GM06990 (cell line): ENCODE measurements around the gene AGAP1.

Source experiments
- DNase-seq: peaks from one replicate; pipeline ENCODE4 v3.0.0-alpha.2; 2011; ENCODE audit not compliant: insufficient read length; ENCODE audit errors: extremely low read depth
- H3K27me3 ChIP-seq: replicated peaks from 2 replicates; pipeline ENCODE4 v1.6.0; 2011; ENCODE audit warnings: low read length; ENCODE audit not compliant: control insufficient read depth, insufficient read depth
- H3K36me3 ChIP-seq: 2 replicates; pipeline ENCODE4 v1.5.1; 2011; ENCODE audit warnings: low read length; ENCODE audit not compliant: control insufficient read depth, insufficient read depth
- H3K4me3 ChIP-seq: replicated peaks from 2 replicates; pipeline ENCODE4 v1.5.1; 2011; ENCODE audit warnings: low read depth, mild to moderate bottlenecking, control low read depth, low read length
- TF ChIP-seq, protein P1 (sequence below): IDR thresholded peaks from 2 replicates; pipeline ENCODE4 v1.5.1; 2011; ENCODE audit warnings: low read length, control low read depth, mild to moderate bottlenecking, inconsistent platforms; ENCODE audit not compliant: insufficient read depth, poor library complexity, severe bottlenecking

The AGAP1 gene

DNA sequence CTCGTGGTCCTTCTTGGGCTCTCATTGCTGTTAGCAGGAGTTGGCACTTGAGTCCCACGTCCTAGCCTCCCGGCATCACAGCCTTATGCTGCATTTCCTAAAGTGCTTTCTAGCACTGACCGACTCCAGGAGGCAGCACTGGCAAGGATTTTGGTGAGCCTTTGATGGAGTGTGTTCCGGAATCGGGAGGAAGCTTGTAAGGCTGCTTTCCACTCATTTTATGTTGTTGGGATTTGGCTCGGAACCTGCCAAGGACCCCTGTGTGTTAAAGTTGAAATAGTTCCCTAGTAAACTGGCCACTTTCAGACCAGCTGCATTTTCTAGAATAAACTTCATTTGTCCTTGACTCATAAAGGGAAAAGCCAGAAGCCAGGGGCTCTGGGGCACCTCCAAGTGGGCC lies 88.9 kb downstream of the AGAP1 start:
- Histone ChIP-seq H3K4me3 (no peak overlapping the region), H3K36me3 (no peaks in the 10 kb centered on the region), H3K27me3 (peaks cover 2% of the 10 kb centered on the region; the same call in 1 of the 2 replicates)
- TF ChIP-seq, protein P1, sequence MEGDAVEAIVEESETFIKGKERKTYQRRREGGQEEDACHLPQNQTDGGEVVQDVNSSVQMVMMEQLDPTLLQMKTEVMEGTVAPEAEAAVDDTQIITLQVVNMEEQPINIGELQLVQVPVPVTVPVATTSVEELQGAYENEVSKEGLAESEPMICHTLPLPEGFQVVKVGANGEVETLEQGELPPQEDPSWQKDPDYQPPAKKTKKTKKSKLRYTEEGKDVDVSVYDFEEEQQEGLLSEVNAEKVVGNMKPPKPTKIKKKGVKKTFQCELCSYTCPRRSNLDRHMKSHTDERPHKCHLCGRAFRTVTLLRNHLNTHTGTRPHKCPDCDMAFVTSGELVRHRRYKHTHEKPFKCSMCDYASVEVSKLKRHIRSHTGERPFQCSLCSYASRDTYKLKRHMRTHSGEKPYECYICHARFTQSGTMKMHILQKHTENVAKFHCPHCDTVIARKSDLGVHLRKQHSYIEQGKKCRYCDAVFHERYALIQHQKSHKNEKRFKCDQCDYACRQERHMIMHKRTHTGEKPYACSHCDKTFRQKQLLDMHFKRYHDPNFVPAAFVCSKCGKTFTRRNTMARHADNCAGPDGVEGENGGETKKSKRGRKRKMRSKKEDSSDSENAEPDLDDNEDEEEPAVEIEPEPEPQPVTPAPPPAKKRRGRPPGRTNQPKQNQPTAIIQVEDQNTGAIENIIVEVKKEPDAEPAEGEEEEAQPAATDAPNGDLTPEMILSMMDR: no peak
- DNase-seq: no peak

DNA sequence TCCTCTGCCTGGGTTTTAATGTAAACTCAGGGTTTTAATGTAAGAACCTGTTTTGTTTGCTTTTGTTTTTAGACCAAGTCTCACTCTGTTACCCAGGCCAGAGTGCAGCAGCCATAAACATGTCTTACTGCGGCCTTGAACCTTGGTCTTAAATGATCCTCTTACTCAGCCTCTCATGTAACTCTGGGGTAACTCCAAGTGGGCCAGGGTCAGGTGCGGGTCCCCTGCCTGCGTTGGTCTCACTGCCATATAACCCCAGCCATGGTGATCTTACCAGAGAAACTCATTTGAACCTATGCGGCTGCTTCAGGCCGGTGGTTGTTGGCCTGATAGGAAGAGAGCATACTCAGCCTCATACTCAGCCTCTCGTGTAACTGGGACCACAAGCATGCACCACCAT lies 89.3 kb downstream of the AGAP1 start:
- Histone ChIP-seq H3K27me3 (peaks cover 2% of the 10 kb centered on the region; the same call in 1 of the 2 replicates), H3K36me3 (no peaks in the 10 kb centered on the region), H3K4me3 (no peak overlapping the region)
- DNase-seq: no peak
- TF ChIP-seq, protein P1: no peak

DNA sequence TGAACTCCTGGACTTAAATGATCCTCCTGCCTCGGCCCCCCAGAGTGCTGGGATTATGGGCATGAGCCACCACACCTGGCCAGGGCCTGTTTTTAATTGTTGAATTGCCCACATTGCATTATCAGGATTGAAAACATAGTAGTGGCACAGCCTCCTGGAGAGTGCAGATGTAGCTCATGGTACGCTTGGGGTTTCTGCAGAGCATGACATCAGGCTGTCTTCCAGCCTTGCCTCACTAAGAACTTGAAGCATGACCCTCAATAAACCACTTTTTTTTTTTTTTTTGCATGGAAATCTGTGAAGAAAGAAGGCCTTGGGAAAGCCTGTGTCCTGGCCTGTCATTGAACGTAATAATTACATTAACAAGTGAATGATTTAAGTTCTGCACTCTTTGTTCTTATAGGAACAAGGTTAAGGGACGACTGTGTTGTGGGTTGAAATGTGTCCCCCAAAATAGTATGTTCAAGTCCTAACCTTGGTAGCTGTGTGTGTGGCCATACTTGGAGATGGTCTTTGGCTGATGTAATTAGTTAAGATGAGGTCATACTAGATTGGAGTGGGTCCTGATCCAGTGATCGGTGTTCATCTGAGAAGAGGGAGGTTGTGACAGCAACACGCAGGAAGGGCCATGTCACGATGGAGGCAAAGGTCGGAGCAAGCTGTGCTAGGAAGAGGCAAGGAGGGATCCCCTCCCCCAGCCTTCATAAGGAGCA lies 90.2 kb downstream of the AGAP1 start:
- Histone ChIP-seq H3K27me3 (peaks cover 2% of the 10 kb centered on the region; the same call in 1 of the 2 replicates), H3K4me3 (no peak overlapping the region), H3K36me3 (no peaks in the 10 kb centered on the region)
- no peak for DNase-seq
- TF ChIP-seq, protein P1: no peak

DNA sequence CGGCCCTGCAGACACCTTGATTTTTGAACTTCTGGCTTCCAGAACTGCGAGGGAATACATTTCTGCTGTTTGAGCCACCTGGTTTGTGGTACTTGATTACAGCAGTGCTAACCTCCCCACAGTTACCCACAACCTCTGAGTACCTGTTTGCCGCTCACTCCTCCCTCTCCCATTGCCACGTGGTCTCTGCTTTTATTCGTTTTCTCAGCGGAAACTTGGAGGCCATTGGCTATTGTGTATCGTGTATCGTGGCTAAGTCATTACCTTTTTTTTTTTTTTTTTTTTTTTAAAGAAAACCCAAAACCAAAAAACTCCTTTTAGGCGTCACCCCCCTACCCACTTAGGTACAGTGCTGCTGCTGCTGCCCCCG lies 90.8 kb downstream of the AGAP1 start:
- H3K4me3 ChIP-seq: no peak overlapping the region
- peaks cover 2% of the 10 kb centered on the region; the same call in 1 of the 2 replicates for H3K27me3 ChIP-seq
- H3K36me3 ChIP-seq: no peaks in the 10 kb centered on the region
- no peak for DNase-seq
- TF ChIP-seq, protein P1: no peak

DNA sequence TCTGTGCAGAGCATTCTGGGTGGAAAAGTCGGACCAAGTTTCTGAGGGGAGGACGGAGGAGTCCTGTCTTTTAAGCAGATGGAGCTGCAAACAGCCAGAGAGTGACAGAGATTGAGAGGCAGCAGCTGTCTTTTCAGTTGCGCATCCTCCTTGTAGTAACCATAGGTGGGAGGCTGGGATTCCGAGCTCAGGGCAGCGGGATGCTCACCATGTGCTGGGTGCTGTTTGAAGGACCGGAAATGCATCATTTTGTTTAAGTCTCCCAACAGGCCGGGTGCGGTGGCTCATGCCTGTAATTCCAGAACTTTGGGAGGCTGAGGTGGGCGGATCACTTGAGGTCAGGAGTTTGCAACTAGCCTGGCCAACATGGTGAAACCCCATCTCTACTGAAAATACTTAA lies 93.4 kb downstream of the AGAP1 start:
- TF ChIP-seq, protein P1: no peak
- Histone ChIP-seq H3K4me3 (no peak overlapping the region), H3K36me3 (no peaks in the 10 kb centered on the region), H3K27me3 (peaks cover 2% of the 10 kb centered on the region; the same call in 1 of the 2 replicates)
- DNase-seq: no peak

DNA sequence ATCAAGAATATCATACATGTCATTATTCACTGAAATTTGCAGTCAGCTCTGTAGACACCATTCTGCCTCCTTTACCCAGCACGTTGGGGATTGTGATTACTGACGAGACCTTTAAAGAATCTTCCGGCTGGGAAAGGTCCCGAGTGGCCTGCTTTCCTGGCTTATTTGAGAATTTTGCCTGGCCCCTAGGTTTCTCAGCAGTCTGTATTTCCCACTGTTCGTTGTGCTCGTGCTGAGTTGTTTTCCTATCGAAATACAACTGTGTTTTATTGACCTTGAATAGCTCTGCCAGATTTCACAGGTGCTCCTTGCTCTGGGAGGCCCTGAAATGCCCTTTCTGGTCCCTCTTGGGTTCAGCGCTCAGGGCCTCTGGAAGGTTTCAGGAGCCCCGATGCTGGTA lies 94.9 kb downstream of the AGAP1 start:
- TF ChIP-seq, protein P1: no peak
- no peak for DNase-seq
- Histone ChIP-seq H3K4me3 (no peak overlapping the region), H3K27me3 (peaks cover 2% of the 10 kb centered on the region; the same call in 1 of the 2 replicates), H3K36me3 (no peaks in the 10 kb centered on the region)
